ENCODE measurements around the gene RASA3. TPM values are rescaled to one million over a fixed set of nuclear protein-coding genes. Genes with fewer than 3 reads are reported as not detected.
"Not testable (repeated sequence)": the region's sequence is repeated elsewhere in the genome, so short reads cannot be mapped to it uniquely, and the experiment has no call there.

RASA3 gene
- total RNA-seq, 1 donor from 2014 or later, result 14.6 TPM

- Mint-ChIP-seq H3K36me3 (no peaks in the 10 kb centered on the region), H3K27ac (no peak overlapping the region), H3K4me1 (peaks cover 16% of the 10 kb centered on the region), H3K4me3 (no peak overlapping the region), H3K9me3 (no peaks in the 10 kb centered on the region), H3K27me3 (ENCODE audit: low read depth) (peaks cover 13% of the 10 kb centered on the region)
- no peak for TF ChIP-seq CTCF (IDR thresholded peaks at IDR 0.05; ENCODE audit: unreplicated experiment)
- DNase-seq (ENCODE audit: low spot score in 2 of 2, unreplicated experiment in 2 of 2), result no peak
Measured at GRCh38 chr13:114134944-114135610, 2.7 kb upstream of the RASA3 start.

GRCh38 chr13:114134111-114134943 is 1.9 kb upstream of the RASA3 start:
- Mint-ChIP-seq H3K27me3 (ENCODE audit: low read depth) (peaks cover 20% of the 10 kb centered on the region), H3K27ac (no peak overlapping the region), H3K36me3 (no peaks in the 10 kb centered on the region), H3K9me3 (no peaks in the 10 kb centered on the region), H3K4me1 (peaks cover 21% of the 10 kb centered on the region), H3K4me3 (peak overlapping the region; percentile 50)
- DNase-seq (ENCODE audit: low spot score in 2 of 2, unreplicated experiment in 2 of 2), result no peak
- TF ChIP-seq CTCF (IDR thresholded peaks at IDR 0.05; ENCODE audit: unreplicated experiment), result no peak

- Mint-ChIP-seq H3K4me3 (peak overlapping the region; percentile 50), H3K4me1 (peaks cover 26% of the 10 kb centered on the region), H3K27me3 (ENCODE audit: low read depth) (peaks cover 25% of the 10 kb centered on the region)
- H3K9me3 Mint-ChIP-seq; DNase-seq (ENCODE audit: low spot score in 2 of 2, unreplicated experiment in 2 of 2); H3K27ac Mint-ChIP-seq; H3K36me3 Mint-ChIP-seq: not testable (repeated sequence)
Measured at GRCh38 chr13:114133552-114133951, 1.1 kb upstream of the RASA3 start.

- DNase-seq (ENCODE audit: low spot score in 2 of 2, unreplicated experiment in 2 of 2); H3K36me3 Mint-ChIP-seq; H3K4me3 Mint-ChIP-seq: not testable (repeated sequence)
Measured at GRCh38 chr13:114133126-114133525, 703 bp upstream of the RASA3 start.

GRCh38 chr13:114131583-114132418 is 622 bp downstream of the RASA3 start:
- peak overlapping the region; percentile 93 for H3K27ac Mint-ChIP-seq
- H3K4me1 Mint-ChIP-seq, result peaks cover 40% of the 10 kb centered on the region
- H3K27me3 Mint-ChIP-seq (ENCODE audit: low read depth), result peaks cover 28% of the 10 kb centered on the region
- no peak for DNase-seq (ENCODE audit: low spot score in 2 of 2, unreplicated experiment in 2 of 2)
- no peaks in the 10 kb centered on the region for H3K36me3 Mint-ChIP-seq
- no peak for TF ChIP-seq CTCF (IDR thresholded peaks at IDR 0.05; ENCODE audit: unreplicated experiment)
- no peaks in the 10 kb centered on the region for H3K9me3 Mint-ChIP-seq
- H3K4me3 Mint-ChIP-seq, result peak overlapping the region; percentile 91

More at GRCh38 chr13:114133126-114133525, 703 bp upstream of the RASA3 start:
- peaks cover 26% of the 10 kb centered on the region for H3K27me3 Mint-ChIP-seq (ENCODE audit: low read depth)
- H3K4me1 Mint-ChIP-seq, result peaks cover 29% of the 10 kb centered on the region
- not testable (repeated sequence) for H3K27ac Mint-ChIP-seq, H3K9me3 Mint-ChIP-seq

GRCh38 chr13:114130837-114131582 is 1.4 kb downstream of the RASA3 start:
- Mint-ChIP-seq H3K27ac (peak overlapping the region; percentile 93), H3K4me1 (peaks cover 40% of the 10 kb centered on the region)
- no peak for DNase-seq (ENCODE audit: low spot score in 2 of 2, unreplicated experiment in 2 of 2)

More at GRCh38 chr13:114130837-114131582, 1.4 kb downstream of the RASA3 start:
- Mint-ChIP-seq H3K27me3 (ENCODE audit: low read depth) (peaks cover 28% of the 10 kb centered on the region), H3K4me3 (peak overlapping the region; percentile 91), H3K9me3 (no peaks in the 10 kb centered on the region), H3K36me3 (no peaks in the 10 kb centered on the region)
- TF ChIP-seq CTCF (IDR thresholded peaks at IDR 0.05; ENCODE audit: unreplicated experiment), result no peak
